Fibroblast of peridontal ligament (primary cell): ENCODE data around the gene MORN1.

Experiments used
- DNase-seq: peaks from one replicate; pipeline ENCODE4 v3.0.0-alpha.2; 2010; ENCODE audit errors: extremely low read depth

MORN1 gene

GRCh38 chr1:2320760-2321667 is 70.3 kb downstream of the MORN1 start:
- no peak for DNase-seq

DNA sequence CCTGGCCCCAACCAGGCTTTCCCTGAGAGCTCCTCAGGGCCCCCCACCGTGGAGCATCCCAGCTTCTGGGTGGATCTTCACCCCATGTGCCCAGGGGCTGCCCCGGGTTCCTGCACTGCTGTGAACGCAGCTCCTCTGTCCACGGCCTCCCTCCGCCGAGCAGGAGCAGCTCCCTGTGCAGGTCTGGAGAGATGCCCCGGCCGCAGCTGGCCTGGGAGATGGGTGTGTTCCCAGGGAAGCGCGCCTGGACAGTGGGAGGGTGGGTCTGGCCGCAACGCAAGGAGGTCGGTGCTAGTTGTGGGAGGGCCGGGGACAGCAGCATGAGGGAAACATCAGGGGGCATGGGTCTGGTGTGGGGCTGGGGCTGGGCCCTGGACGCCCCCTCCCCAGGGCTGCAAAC is 71.3 kb downstream of the MORN1 start:
- DNase-seq, result no peak

- DNase-seq, result no peak
Measured at GRCh38 chr1:2319291-2319690, 72.1 kb downstream of the MORN1 start.

DNA sequence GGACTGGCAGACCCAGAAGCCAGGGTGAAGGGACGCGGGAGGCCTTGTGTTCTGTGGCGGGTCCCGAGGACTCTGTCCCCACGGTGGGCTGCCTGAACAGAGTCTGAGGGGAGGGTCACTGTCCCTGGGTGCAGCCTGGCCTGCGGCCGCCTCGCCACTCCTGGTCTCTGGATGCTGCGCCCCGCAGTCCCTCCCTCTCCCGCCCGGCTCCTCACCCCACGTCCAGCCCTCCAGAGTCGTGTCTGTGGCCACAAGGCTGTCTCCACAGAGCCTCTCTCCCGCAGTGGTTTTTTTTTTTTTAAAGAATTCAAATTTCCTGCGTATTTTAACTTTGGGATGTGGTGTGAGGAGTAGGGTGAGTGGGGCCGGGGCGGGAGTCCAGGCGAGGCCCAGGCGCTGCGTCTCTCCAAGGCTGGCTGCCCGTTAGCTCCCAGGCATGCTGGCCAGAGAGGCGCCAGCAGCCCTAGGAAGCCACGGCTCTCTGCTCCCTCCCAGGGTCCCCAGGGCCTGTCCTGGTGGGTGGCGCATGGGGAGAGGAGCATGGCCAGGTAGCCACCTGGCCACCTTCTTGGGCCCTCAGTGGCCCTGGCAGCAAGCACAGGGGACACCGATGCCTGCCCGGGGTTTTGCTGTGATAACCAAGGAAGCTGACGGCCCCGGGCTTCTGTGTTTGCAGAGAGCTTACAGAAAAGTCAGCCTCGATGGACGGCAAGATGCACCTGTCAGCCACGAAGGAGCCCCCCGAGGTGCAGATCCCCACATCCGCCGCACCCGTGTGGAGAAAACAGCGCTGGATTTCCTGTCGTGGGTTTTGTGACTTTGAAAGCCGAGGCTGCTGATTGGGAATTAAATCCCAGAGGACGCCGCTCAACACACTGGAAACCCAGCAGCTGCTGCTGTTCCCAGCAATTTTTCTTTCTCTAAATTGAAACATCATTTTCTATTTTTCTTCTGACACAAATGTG is 72.8 kb downstream of the MORN1 start:
- peak; percentile 14 for DNase-seq

DNA sequence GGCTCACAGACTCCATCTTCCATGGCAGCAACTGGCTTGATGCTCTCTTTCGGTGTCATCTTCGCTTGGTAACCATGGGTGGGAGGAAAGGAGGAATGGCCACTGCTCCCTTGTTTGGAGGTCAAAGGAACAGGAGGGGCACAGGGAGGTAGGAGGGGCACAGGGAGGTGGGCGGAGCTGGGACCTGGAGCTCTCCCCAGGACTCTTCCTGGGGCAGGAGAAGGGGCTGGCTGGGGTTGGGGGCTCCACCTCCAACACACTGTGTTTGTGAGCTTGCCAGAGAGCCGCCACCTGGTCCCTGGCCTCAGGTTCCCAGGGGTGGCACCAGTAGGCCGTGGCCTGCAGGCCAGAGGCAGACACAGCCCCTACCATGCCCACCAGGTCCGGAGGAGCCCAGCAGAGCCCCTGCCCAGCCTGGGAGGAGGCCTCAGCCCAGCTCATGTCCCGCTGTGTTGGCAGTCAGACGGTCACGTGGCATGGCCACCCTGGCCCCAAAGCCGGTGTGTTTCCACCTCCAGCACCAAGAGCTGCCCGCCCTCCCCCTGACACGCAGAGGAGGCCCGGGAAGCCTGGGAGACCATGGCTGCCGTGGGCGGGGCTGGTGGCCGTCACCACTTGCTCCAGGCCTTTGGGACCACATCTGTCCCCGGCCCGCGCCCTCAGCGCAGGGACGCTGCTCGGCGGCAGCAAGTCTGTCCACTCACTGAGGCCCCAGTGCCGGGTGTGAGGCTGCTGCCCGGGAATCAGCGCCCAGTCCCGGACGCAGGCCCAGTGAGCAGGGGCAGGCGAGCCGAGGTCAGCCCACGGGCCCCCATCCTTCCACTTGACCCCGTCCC is 73.9 kb downstream of the MORN1 start:
- DNase-seq, result no peak

DNA sequence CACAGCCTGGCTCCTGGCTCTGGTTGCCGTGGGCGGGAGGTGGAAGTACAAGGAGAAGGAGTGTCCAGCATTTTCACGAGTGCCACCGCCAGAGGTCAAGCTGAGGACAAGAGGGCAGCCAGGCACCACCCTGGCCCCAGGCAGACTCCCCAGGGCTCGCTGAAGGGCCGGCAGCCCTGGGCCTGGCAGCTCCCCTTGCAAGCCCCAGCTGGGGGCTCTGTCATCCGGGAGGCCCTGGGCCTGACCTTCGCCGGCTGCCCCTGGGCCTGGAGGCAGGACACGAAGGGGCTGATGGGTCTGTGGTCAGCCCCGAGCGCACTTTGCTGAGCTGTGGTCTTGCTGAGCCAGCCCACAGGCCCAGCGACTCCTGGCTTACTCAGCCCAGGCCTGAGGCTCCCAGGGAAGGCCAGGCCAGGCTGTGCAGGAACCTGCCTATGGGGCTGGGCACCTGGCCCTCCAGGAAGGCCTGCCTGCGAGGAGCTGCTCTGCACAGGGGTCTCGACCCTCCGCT is 74.8 kb downstream of the MORN1 start:
- DNase-seq, result no peak

DNA sequence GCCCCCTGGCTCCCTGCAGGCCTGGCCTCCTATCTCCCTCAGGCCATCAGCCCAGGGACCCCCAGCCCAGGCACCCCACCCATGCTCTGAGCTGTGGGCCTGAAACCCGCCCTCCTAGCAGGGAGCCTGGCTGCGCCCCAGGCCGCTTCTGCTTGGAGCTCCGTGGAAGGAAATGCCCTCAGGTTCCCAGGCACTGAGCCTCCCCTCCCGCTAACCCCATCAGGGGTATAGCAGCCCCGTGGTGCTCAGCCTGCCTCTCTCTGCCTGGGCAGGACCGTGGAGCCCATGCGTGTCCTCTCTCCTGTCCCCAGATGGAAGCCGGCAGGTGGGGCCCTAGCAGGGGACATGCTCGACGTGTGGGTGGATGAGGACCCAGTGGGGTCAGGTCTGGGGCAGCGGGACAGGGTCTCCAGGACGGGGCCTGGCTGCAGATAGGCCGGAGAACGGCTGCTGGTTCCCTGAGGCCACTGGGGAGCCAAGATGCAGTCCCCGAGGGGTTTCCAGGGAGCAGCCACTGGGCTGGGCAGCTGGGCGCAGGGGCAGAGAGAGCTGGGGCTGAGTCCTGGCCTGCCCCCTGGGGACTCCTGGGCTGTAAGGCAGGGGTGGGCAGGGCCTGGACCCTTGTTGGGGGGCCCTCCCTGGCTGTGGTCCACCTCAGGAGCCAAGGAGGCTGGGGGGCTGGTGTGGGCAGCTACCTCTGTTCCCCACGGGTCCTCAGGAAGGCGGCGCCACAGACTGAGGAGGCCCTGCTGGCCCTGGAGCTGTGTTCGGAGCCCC is 75.5 kb downstream of the MORN1 start:
- DNase-seq, result no peak

DNA sequence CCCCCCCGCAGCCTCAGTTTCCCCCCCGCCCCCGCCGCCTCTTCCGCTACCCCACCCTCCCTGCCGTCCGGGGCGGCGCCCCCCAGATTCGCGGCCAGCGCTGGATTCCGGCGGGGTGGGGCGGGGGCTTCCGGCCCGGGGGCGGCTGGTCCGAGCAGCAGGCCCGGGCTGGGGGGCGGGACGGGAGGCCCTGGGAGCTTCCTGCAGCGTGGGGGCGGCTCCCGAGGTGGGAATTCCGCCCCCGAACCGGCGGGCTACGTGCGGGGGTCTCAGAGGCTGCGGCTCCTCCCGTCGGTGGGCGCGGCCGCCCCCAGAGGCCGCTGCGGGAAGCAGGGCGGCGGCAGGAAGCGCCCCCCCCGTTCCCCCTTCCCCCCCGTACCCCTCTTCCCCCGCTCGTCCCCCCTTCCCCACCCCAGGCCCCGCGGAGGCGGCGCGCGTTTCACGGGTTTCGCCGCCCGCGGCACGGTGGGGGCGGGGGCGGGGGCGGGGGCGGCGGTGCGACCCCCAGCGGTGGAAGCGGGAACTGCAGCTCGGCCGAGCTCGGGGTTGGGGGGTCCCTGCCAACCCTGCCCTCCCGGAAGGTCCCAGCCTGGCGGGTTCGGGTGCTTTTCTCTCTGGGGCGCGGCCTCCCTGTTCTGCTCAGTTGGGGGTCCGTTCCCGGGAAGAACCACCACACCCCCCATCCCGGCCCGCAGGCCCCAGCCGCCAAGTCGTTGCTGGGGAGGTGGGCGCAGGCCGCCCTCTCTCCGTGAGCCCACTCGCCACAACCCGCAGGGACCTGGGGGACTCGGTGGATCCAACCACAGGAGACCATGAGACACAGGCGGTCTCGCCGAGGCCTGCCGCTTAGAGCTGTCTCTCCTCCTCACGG is 76.3 kb downstream of the MORN1 start:
- peak; percentile 16 for DNase-seq

DNA sequence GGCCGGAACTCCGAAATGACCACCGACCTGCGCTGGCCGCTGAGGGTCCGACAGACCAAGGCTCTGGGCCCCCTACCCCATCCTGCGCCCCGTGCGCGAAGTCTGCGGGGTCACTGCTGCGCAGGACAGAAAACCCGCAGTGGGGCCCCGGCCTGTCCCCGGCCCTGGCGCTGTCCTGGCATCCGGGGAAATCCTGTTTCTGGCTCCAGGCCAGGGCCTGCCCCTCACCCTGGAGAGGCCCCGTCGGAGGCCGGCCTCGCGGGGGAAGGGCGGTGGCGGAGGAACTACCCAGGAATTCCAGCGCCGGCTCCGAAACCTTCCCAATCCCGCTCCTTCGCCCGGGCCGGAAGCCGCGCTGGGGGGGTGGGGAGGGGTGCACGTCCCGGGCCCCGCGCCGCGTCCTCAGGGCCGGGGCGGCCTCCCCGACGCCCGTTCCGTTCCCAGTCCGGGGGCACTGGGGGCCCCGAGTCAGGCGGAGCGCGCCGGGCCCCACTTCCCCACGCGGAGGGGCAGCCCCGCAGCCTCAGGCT is 77.0 kb downstream of the MORN1 start:
- DNase-seq, result peak; percentile 34

GRCh38 chr1:2313651-2314261 is 77.6 kb downstream of the MORN1 start:
- no peak for DNase-seq

- DNase-seq, result no peak
Measured at GRCh38 chr1:2312515-2313301, 78.6 kb downstream of the MORN1 start.

- DNase-seq, result no peak
Measured at GRCh38 chr1:2312160-2312514, 79.2 kb downstream of the MORN1 start.

DNA sequence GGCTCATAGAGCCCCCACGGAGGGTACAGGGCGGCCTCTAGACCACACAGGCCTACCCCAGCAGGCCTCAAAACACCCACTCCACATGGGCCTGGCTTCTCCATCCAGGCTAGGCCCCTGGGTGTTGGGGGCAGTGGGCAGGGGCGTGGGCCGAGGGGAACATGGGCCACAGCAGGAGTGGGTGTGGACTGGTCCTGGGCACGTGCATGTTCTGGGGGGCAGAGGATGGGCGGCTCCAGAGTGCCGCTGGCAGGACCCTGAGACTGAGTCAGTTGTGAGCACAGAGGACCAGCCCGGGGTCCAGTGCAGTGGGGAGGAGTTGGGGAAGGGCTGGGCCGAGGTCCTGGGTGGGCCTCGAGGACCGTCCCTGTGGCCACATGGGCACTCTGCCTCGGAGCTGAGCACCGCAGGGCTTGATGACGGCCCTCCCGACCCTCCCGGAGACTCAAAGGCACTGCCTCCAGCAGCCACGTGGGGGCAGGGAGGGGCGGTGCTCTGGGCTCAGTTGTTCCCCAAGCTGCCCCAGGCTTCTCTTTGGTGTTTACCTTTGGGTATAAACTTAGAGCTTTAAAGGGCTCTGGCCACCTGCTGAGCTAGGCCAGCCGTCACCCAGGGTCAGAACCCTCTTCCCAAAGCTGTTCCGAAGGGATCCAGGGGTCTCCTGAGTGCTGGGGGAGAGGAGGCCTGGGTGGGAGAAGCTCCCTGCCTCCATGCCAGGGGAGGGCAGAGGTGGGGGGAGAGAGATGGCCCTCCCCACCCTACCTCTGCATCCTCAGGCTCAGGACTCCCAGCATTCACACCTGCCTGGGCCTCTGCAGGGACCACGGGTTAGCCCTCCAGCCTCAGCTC is 79.9 kb downstream of the MORN1 start:
- peak; percentile 47 for DNase-seq

DNA sequence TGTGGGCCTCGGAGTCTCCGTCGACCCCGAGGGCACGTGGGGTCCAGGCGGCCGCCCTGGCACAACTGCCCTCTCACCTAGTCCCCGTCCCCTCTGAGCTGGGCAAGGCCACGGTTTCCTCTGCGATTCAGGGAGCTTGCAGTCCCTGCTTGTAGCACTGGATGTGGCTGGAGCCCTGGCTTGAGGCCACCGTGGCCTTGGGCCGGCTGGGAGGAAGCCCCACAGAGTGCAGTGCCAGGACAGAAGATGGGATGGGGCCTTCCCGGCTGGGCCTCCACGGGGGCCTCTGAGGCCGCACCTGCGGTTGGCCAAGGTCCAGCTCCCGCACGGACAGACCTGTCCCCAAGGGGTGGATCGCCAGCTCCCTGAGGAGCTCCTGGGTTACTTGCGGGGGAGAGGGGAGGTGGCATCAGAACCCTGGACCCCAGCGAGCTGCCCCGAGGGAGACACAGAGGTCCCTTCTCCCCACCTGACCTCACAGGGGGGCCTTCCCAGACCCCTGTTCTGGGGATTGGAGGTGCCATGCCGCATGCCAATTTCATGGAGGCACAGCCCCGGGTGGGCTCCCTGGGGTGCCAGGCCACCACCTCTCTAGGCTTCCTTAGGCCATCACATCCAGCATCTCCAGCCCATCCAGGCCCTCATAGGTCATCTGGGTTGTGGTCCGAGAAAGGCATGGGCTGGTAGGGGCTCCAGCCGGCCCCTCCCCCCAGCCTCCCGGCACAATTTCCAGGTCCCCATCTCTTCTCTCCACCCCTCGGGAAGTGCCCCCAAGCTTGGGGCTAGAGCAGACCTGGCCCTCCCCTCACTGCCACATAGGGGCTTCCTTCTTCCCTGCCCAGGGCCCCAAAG is 80.8 kb downstream of the MORN1 start:
- DNase-seq, result no peak

GRCh38 chr1:2308844-2309243 is 82.5 kb downstream of the MORN1 start:
- DNase-seq, result no peak

GRCh38 chr1:2307972-2308371 is 83.4 kb downstream of the MORN1 start:
- DNase-seq, result no peak
